Measurements from ENCODE around the gene C12orf42. TPM values are rescaled to one million over a fixed set of nuclear protein-coding genes. Genes with fewer than 3 reads are reported as not detected.

Gene C12orf42
- total RNA-seq, 1 experiment from 2014 or later = 0.63 TPM

DNA sequence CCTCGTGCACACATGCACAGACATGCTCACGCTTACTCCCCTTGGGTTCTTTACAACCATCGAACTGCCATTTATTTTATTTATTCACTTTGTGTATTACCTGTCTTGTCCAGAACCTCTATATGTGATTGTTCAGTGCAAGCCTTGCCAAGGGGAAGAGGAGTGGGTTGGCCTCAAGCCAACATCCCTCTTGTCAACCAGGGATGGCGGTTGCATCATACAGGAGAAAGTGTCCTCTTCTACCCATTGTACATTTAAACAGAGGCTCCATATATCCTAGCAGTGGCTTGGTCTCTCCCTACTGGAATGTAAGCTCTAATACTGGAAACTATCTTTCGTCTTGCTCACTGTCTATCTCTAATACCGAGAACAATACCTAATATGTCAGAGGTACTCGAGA is 108.4 kb downstream of the C12orf42 start:
- no peak for DNase-seq (ENCODE audit: low read depth, low spot score)
- in situ Hi-C loops (cut with HindIII; ENCODE audit: low pct_unique_long_range_greater_than_20kb, low sequenced_read_pairs) = no loop called here

DNA sequence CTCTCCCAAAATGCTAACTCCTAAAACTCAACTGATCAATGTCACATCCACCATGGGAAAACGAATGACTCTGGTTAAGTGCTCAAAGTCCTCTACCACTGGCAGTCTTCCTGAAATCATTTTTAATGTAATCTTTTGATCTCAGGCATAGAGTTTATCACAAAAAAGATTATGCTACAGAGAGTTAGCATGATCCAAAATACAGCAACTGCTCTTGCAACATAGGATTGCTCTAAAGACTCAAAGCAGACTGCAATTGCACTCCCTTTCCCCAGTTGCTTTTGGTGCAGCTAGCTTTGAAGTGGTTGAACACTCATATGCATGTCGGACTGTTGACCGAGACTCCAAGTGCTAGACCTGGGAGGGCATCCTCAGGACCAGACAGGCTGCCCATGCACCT is 109.3 kb downstream of the C12orf42 start:
- in situ Hi-C loops (cut with HindIII; ENCODE audit: low pct_unique_long_range_greater_than_20kb, low sequenced_read_pairs) = no loop called here
- no peak for DNase-seq (ENCODE audit: low read depth, low spot score)

- in situ Hi-C loops (cut with HindIII; ENCODE audit: low pct_unique_long_range_greater_than_20kb, low sequenced_read_pairs) = no loop called here
- no peak for DNase-seq (ENCODE audit: low read depth, low spot score)
Observed at GRCh38 chr12:103382736-103383346, 112.9 kb downstream of the C12orf42 start.

DNA sequence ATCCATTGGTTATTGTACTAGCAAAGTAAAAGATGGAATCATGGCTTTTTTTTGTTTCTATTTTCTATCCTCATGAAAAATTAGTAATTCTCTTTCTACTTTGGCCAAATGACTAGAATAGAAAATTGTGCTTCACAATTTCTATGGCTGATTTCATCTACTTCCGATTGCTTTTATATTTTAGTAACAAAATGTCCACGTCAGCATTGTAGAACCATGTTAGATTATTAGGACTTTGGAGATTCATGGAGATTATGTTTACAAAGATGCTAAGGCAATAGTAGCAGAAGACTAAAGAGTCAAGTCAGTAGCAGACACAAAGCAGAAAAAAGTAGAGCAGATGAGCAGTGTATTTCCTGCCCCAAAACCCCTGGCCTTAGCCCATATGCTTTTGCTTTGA is 113.6 kb downstream of the C12orf42 start:
- in situ Hi-C loops (cut with HindIII; ENCODE audit: low pct_unique_long_range_greater_than_20kb, low sequenced_read_pairs) = no loop called here
- DNase-seq (ENCODE audit: low read depth, low spot score) = no peak

DNA sequence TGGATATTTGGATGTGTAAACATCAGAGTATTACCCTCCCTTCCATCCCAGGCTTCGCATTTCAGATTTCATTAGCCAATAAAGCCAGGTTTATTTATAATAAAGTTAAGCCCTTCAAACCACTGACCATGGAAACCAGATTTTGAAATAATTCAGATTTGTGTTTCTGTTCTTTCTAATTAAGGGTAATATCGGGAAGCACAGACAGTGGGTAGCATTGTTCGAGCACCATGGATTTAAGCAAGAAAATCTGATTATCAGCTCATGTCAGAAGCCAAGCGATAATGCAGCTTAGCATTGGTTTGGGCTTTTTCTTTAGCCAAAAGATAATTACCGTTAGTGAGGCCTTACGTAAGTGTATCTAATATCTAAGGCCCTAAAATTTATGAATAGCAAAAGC is 116.1 kb downstream of the C12orf42 start:
- no peak for DNase-seq (ENCODE audit: low read depth, low spot score)
- in situ Hi-C loops (cut with HindIII; ENCODE audit: low pct_unique_long_range_greater_than_20kb, low sequenced_read_pairs) = no loop called here

GRCh38 chr12:103373088-103373523 is 122.7 kb downstream of the C12orf42 start:
- in situ Hi-C loops (cut with HindIII; ENCODE audit: low pct_unique_long_range_greater_than_20kb, low sequenced_read_pairs) = no loop called here
- no peak for DNase-seq (ENCODE audit: low read depth, low spot score)

DNA sequence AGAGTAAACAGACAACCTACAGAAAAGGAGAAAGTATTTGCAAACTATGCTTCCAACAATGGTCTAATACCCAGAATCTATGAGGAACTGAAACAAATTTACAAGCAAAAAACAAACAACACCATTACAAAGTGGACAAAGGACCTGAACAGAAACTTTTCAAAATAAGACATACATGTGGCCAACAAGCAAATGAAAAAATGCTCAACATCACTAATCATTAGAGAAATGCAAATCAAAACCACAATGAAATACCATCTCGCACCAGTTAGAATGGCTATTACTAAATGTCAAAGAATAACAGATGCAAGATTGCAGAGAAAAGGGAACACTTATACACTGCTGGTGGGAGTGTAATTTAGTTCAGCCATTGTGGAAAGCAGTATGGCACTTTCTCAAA is 125.8 kb downstream of the C12orf42 start:
- no peak for DNase-seq (ENCODE audit: low read depth, low spot score)
- in situ Hi-C loops (cut with HindIII; ENCODE audit: low pct_unique_long_range_greater_than_20kb, low sequenced_read_pairs) = no loop called here

DNA sequence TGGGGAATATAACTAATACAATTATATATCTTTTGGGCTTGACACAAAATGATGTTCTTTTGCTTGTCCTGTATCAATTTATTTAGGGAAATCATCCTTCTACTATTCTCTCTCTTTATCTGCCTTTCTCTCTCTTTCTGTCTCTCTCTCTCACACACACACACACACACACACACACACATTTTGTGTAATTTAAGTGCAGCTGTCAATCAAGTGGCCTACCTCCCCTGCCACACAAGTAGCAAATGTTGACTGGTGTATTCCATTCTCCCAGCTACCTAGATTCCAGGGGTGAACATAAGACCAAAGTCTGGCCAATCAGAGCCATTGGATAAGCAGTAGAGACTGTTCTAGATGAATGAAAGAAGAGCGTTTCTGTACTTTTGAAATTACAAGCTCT is 127.6 kb downstream of the C12orf42 start:
- DNase-seq (ENCODE audit: low read depth, low spot score) = no peak
- in situ Hi-C loops (cut with HindIII; ENCODE audit: low pct_unique_long_range_greater_than_20kb, low sequenced_read_pairs) = no loop called here

- in situ Hi-C loops (cut with HindIII; ENCODE audit: low pct_unique_long_range_greater_than_20kb, low sequenced_read_pairs) = no loop called here
- no peak for DNase-seq (ENCODE audit: low read depth, low spot score)
Observed at GRCh38 chr12:103354403-103354802, 141.4 kb downstream of the C12orf42 start.

DNA sequence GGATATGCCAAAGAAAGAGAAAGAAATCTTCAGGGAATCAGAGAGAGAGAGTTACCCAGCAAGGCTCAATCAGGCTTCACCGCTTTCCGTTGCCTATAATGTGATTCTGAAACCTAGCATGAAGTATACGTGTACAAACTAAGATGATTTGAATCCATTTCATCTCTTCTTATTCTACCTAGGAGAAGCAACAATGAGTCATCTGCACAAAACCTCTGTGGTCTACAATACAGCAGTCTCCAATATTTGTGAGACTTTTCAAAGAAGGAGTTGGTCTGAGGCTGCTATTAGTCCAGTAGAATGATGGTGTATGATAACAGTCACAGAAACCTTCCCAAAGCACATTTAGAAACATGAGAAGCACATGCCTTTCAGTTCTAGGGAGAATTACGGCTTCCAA is 141.9 kb downstream of the C12orf42 start:
- in situ Hi-C loops (cut with HindIII; ENCODE audit: low pct_unique_long_range_greater_than_20kb, low sequenced_read_pairs) = no loop called here
- DNase-seq (ENCODE audit: low read depth, low spot score) = no peak

DNA sequence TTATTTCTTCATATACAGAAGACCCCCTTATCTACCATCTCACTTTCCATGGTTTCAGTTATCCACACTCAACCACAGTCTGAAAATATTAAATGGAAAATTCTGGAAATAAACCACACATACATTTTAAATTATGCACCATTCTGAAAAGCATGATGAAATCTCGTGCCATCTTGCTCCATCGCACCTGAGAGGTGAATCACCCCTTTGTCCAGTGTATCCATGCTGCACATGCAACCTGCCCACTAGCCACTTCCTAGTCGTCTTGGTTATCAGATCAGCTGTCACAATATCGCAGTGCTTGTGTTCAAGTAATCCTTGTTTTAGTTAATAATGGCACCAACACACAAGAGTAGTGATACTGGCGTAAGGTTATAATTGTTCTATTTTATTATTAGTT is 145.7 kb downstream of the C12orf42 start:
- in situ Hi-C loops (cut with HindIII; ENCODE audit: low pct_unique_long_range_greater_than_20kb, low sequenced_read_pairs) = no loop called here
- no peak for DNase-seq (ENCODE audit: low read depth, low spot score)

DNA sequence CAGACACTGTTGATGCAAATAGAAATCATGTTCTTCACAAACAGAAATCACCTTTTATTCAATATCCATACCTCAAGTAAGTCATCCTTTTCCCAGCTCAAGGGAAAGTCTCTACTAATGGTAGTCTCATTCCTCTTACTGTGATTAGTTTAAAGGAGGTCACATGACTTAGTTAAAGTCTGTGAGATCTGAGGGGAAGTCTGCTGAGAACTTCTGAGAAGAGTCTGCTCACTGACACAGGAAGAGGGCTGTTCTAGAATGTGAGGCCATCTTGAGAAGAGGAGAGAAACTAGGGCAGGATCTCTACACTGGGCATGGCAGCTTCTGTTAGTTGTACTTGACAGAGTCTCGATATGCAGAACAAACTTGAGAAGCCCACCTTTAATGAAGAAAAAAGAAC is 146.8 kb downstream of the C12orf42 start:
- in situ Hi-C loops (cut with HindIII; ENCODE audit: low pct_unique_long_range_greater_than_20kb, low sequenced_read_pairs) = no loop called here
- DNase-seq (ENCODE audit: low read depth, low spot score) = no peak

GRCh38 chr12:103336940-103337339 is 158.8 kb downstream of the C12orf42 start:
- in situ Hi-C loops (cut with HindIII; ENCODE audit: low pct_unique_long_range_greater_than_20kb, low sequenced_read_pairs) = no loop called here
- DNase-seq (ENCODE audit: low read depth, low spot score) = no peak

GRCh38 chr12:103334466-103334865 is 161.3 kb downstream of the C12orf42 start:
- DNase-seq (ENCODE audit: low read depth, low spot score) = peak; percentile 99
- in situ Hi-C loops (cut with HindIII; ENCODE audit: low pct_unique_long_range_greater_than_20kb, low sequenced_read_pairs) = no loop called here

GRCh38 chr12:103333676-103334075 is 162.1 kb downstream of the C12orf42 start:
- in situ Hi-C loops (cut with HindIII; ENCODE audit: low pct_unique_long_range_greater_than_20kb, low sequenced_read_pairs) = no loop called here
- DNase-seq (ENCODE audit: low read depth, low spot score) = peak; percentile 92

- peak; percentile 53 for DNase-seq (ENCODE audit: low read depth, low spot score)
- in situ Hi-C loops (cut with HindIII; ENCODE audit: low pct_unique_long_range_greater_than_20kb, low sequenced_read_pairs) = no loop called here
Observed at GRCh38 chr12:103331643-103332042, 164.1 kb downstream of the C12orf42 start.

DNA sequence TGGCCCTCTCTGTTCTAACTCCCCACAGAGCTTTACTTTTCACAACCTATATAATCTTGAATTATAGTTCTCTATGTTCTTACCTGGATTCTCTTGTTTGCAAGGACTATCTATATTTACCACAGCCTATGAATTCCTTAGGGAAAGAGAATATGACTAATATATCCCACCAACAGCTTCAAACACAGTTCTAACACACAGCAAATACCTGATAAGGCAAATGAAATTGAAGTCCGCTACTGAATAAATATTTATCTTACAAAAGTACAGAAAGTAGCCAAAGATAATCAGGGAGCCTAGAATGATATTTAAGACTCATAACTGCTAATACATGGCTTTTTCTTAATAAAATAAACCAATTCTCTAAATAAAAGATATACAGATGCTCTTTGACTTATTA is 165.1 kb downstream of the C12orf42 start:
- DNase-seq (ENCODE audit: low read depth, low spot score) = no peak
- in situ Hi-C loops (cut with HindIII; ENCODE audit: low pct_unique_long_range_greater_than_20kb, low sequenced_read_pairs) = no loop called here

DNA sequence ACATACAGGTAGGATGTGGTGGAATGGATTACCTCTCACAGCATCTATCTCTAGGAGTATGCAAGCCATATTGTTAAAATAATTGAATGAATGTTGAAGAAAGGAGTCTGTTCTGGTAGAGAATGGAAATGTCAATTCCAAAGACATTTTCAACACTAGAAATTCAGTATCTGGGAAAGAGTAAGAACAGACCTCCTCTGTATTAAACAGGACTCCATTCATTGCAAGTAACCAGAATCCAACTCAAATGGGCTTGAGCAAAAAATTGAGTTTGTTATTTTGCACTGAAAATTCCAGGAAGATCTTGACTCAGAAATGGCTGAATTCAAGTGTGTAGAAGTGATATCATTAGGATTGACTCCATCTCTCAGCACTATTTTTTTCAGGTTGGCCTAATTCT is 168.1 kb downstream of the C12orf42 start:
- in situ Hi-C loops (cut with HindIII; ENCODE audit: low pct_unique_long_range_greater_than_20kb, low sequenced_read_pairs) = no loop called here

GRCh38 chr12:103326190-103326589 is 169.6 kb downstream of the C12orf42 start:
- in situ Hi-C loops (cut with HindIII; ENCODE audit: low pct_unique_long_range_greater_than_20kb, low sequenced_read_pairs) = no loop called here
- DNase-seq (ENCODE audit: low read depth, low spot score) = peak; percentile 79

More for the DNA sequence above, 168.1 kb downstream of the C12orf42 start:
- DNase-seq (ENCODE audit: low read depth, low spot score) = peak; percentile 50

- no peak for DNase-seq (ENCODE audit: low read depth, low spot score)
- in situ Hi-C loops (cut with HindIII; ENCODE audit: low pct_unique_long_range_greater_than_20kb, low sequenced_read_pairs) = no loop called here
Observed at GRCh38 chr12:103318566-103318965, 177.2 kb downstream of the C12orf42 start.

Measured in SK-MEL-5 (cell line).